ENCODE data around the gene CCDC3. TPM values are rescaled to one million over a fixed set of nuclear protein-coding genes. Genes with fewer than 3 reads are reported as not detected.

The CCDC3 gene
- total RNA-seq, 1 donor from 2014 or later = 122 TPM

Other genes with a start within 250 kb of the CCDC3 start
- 116 TPM for gene OPTN, start 98.5 kb upstream of the CCDC3 start, total RNA-seq
- 1.2 TPM for gene MCM10, start 159.8 kb upstream of the CCDC3 start, total RNA-seq
- gene UCMA, start 232.7 kb upstream of the CCDC3 start, total RNA-seq = not detected

Data from mesenteric fat pad (tissue), 1 donor.